Fibroblast of skin of right biceps (primary cell): Measurements from ENCODE around the gene ENTPD8.
"Not testable (repeated sequence)": the region's sequence is repeated elsewhere in the genome, so short reads cannot be mapped to it uniquely, and the experiment has no call there.

ENCODE experiments used
- DNase-seq: peaks from one replicate; pipeline ENCODE4 v3.0.0-alpha.2; 2013

The ENTPD8 gene

GRCh38 chr9:137390553-137391410 is 50.4 kb downstream of the ENTPD8 start:
- DNase-seq, result no peak

DNA sequence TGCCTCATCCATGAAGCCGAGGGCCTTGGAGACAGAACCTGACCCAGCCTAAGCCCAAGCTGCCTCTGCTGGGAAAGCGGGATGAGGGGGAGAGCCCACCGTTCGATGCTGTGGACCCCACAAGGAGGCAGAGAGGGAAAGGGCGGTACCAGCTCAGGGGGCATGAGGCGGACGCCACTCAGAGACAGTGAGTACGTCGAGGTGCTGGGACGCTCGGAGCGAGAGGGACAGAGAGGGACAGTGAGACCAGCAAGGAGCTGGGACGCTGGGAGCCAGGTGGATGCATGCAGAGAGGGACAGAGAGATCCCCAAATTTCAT is 51.8 kb downstream of the ENTPD8 start:
- DNase-seq, result no peak

GRCh38 chr9:137388589-137389427 is 52.3 kb downstream of the ENTPD8 start:
- DNase-seq, result no peak

- DNase-seq, result no peak
Observed at GRCh38 chr9:137387891-137388560, 53.1 kb downstream of the ENTPD8 start.

DNA sequence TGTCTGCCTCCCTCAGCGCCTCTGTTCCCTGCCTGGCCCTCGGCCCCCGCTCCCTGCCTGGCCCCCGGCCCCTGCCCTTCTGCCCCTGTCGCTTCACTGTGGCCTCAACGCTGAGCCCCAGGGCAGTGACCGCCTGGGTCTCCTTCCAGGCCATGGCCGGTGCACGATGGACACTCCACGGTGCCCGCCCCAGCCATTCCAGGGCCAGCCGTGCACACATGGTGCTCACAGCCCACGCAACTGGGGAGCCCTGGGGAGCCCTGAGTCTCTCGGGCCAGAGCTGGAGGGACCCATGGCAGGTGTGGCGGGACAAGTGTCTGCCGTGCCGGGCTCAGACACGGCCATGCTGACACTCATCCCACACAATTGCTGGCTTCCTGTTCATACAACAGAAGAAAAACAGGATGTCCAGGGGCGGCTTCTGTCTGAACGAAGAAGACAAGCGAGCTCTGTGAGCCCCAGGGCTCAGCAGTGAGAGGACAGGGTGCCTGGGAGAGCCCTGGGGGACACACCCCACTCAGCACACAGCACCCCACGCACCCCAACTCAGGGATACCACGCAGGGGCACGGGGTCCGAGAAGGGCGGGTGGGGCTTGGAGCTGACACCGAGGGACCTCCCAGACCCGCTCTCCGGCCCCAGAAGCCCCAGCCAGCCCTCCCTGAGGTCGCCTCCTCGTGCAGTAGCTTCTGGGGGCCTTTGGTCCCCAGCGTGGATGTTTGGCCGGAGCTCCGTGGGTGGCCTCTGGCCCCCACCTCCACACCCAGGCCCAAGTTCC is 53.9 kb downstream of the ENTPD8 start:
- no peak for DNase-seq

DNA sequence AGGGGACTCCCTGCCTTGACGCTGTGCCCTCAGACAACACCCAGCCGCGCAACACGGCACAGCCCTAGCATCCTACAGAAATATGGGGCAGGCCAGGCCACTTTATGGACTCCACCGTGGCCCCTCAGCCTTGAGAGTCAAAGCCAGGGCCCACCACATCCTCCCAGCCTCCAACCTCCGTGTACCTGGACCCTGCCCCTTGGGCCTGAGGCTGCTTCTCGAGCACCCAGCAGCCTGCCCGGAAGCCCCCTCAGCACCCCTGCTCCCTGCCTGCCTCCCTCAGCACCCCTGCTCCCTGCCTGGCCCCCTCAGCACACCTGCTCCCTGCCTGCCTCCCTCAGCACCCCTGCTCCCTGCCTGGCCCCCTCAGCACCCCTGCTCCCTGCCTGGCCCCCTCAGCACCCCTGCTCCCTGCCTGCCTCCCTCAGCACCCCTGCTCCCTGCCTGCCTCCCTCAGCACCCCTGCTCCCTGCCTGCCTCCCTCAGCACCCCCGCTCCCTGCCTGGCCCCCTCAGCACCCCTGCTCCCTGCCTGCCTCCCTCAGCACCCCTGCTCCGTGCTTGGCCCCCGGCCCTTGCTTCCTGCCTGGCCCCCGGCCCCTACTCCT is 54.5 kb downstream of the ENTPD8 start:
- not testable (repeated sequence) for DNase-seq

DNA sequence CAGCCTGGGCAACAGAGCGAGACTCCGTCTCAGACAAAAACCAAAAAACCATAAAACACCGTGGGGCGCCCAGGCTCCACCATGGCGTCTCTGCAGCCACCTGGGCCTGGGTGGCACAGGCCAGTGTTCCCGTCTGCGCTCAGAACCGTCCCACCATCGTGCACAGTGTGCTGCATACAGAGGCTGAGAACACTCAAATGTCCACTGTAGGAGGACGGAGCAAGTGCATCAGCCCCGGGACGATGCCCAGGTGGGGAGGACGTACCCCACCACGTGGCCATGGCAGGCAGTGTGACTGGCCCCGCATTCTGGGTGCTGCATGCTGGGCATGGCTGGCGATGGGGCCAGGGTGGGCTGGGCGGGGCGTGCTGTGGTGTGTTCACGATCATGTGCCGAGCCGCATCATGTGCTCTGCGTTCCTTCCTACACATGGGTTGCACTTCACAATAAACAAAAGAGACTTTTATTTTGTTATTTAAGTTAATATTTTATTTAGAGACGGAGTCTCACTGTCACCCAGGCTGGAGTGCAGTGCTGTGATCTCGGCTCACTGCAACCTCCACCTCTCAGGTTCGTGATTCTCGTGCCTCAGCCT is 56.0 kb downstream of the ENTPD8 start:
- no peak for DNase-seq
